ENCODE data around the gene CWC27.

DNA sequence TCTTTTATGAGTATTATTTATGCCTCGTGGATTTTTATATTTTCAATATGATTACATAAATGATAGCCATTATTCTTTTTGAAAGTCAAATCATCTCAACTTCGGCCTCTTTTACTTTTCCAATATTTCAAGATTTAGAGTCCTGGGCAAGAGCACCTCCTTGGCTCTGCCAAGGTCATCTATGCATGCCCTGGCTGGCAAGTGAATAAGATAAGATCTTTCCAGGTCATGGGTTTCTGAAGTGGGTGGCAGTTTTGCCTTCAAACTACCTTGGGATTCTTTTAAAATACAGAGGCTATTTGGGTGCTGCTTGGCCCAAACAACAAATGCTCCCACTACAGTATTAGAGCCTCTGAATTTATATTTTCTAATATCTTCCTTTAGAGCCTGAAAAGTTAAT, 95.4 kb downstream of the CWC27 start:
- no peak for TF ChIP-seq CTCF (IDR thresholded peaks at IDR 0.05)
- no peak for TF ChIP-seq POLR2A (IDR thresholded peaks at IDR 0.05)

Data from stomach (tissue), 4 donors.